Measurements from ENCODE around the gene AURKA. TPM values are rescaled to one million over a fixed set of nuclear protein-coding genes. Genes with fewer than 3 reads are reported as not detected.

AURKA gene
- polyA plus RNA-seq (10.9 to 36.1 TPM (median 31.4 TPM) in 3 replicates), polyA minus RNA-seq (5.3 to 23.4 TPM (median 10.5 TPM) in 3 replicates)
- 1.3 TPM for polyA plus RNA-seq (2011; ENCODE audit: low read depth)
- polyA plus RNA-seq (2011; cell fraction: cytosol; rRNA removed) = 11.1 and 17.5 TPM in 2 replicates
- polyA plus RNA-seq (2011; cell fraction: nucleus; rRNA removed) = 12.9 and 13.5 TPM in 2 replicates
- polyA plus RNA-seq (2012; ENCODE audit: low replicate concordance) = 1.1 and 22.6 TPM in 2 replicates
- polyA minus RNA-seq (2011; cell fraction: cytosol; rRNA and poly(A)+ RNA removed) = 9.0 TPM
- 5.2 and 6.9 TPM in 2 replicates for polyA minus RNA-seq (2011; cell fraction: nucleus; rRNA and poly(A)+ RNA removed)

- no peaks in the 10 kb centered on the region for H3K27me3 ChIP-seq (ENCODE audit: control insufficient read depth, extremely low read depth, insufficient read depth, low read length)
- DNase-seq (ENCODE audit: low read depth, low spot score) (peak; percentile 96), FAIRE-seq (peak; percentile 36)
- H3K4me3 ChIP-seq (ENCODE audit: control insufficient read depth in 2 of 3, extremely low read depth in 1 of 3, insufficient read depth in 2 of 3, low read depth in 1 of 3, low read length in 3 of 3) = peak within 1 kb of the TSS; percentile 70 to 92 (median 90)
- H2AFZ ChIP-seq (ENCODE audit: control insufficient read depth, low read length) = peak within 1 kb of the TSS; percentile 98
- no peaks in the 10 kb centered on the region for H4K20me1 ChIP-seq (ENCODE audit: control insufficient read depth, extremely low read depth, insufficient read depth, low read length)
- peaks cover 71% of the 10 kb centered on the region for H3K79me2 ChIP-seq (ENCODE audit: control insufficient read depth, insufficient read depth, low read length)
- peak within 1 kb of the TSS; percentile 95 for H3K4me2 ChIP-seq (ENCODE audit: control insufficient read depth, extremely low read depth, insufficient read depth, low read depth, low read length)
- H3K9me1 ChIP-seq (ENCODE audit: control insufficient read depth, extremely low read depth, insufficient read depth, low read length) = no peaks in the 10 kb centered on the region
- H3K27ac ChIP-seq (ENCODE audit: control insufficient read depth, insufficient read depth, low read length) = peak within 1 kb of the TSS; percentile 88
- H3K36me3 ChIP-seq (ENCODE audit: control insufficient read depth in 2 of 2, extremely low read depth in 1 of 2, insufficient read depth in 2 of 2, low read length in 2 of 2) = peaks cover 9 to 21% of the 10 kb centered on the region in 2 experiments
- H3K4me1 ChIP-seq (ENCODE audit: control insufficient read depth, extremely low read depth, insufficient read depth, low read length) = peaks cover 13% of the 10 kb centered on the region
- dilution Hi-C loops (cut with MboI; ENCODE audit: extremely low pct_ligation_motif_present, low sequenced_read_pairs) = no loop called here
- peak within 1 kb of the TSS; percentile 91 for H3K9ac ChIP-seq (ENCODE audit: control insufficient read depth, extremely low read depth, insufficient read depth, low read length)
- H3K9me3 ChIP-seq (ENCODE audit: control insufficient read depth, low read depth, low read length) = no peaks in the 10 kb centered on the region
- TF ChIP-seq EZH2 (IDR thresholded peaks at IDR 0.05; ENCODE audit: low read length) (no peak), CTCF (optimal IDR thresholded peaks at IDR 0.05 in 1 of 3, IDR thresholded peaks at IDR 0.05 in 1 of 3, conservative IDR thresholded peaks at IDR 0.05 in 1 of 3; ENCODE audit: extremely low read depth in 1 of 3, insufficient read depth in 2 of 3, low read length in 3 of 3) (no peak)
Measured at GRCh38 chr20:56392132-56392880, at the start of gene AURKA, which contains the start of gene CSTF1. AURKA (minus strand) TSS chr20:56392215; CDS start chr20:56388197, 4,018 bp downstream. CSTF1 (plus strand) TSS chr20:56392645; CDS start chr20:56395553, 2,908 bp downstream.

GRCh38 chr20:56440346-56441007 is 48.5 kb upstream of the AURKA start:
- Histone ChIP-seq H3K9me1 (ENCODE audit: control insufficient read depth, extremely low read depth, insufficient read depth, low read length) (no peaks in the 10 kb centered on the region), H3K36me3 (ENCODE audit: control insufficient read depth in 2 of 2, extremely low read depth in 1 of 2, insufficient read depth in 2 of 2, low read length in 2 of 2) (no peaks in the 10 kb centered on the region), H3K27me3 (ENCODE audit: control insufficient read depth, extremely low read depth, insufficient read depth, low read length) (no peaks in the 10 kb centered on the region), H2AFZ (ENCODE audit: control insufficient read depth, low read length) (no peak overlapping the region), H4K20me1 (ENCODE audit: control insufficient read depth, extremely low read depth, insufficient read depth, low read length) (no peaks in the 10 kb centered on the region), H3K4me3 (ENCODE audit: control insufficient read depth in 2 of 3, extremely low read depth in 1 of 3, insufficient read depth in 2 of 3, low read depth in 1 of 3, low read length in 3 of 3) (no peak overlapping the region), H3K79me2 (ENCODE audit: control insufficient read depth, insufficient read depth, low read length) (no peaks in the 10 kb centered on the region), H3K4me1 (ENCODE audit: control insufficient read depth, extremely low read depth, insufficient read depth, low read length) (peaks cover 5% of the 10 kb centered on the region), H3K4me2 (ENCODE audit: control insufficient read depth, extremely low read depth, insufficient read depth, low read depth, low read length) (no peak overlapping the region), H3K9ac (ENCODE audit: control insufficient read depth, extremely low read depth, insufficient read depth, low read length) (no peak overlapping the region), H3K27ac (ENCODE audit: control insufficient read depth, insufficient read depth, low read length) (no peak overlapping the region), H3K9me3 (ENCODE audit: control insufficient read depth, low read depth, low read length) (no peaks in the 10 kb centered on the region)
- FAIRE-seq (no peak), DNase-seq (ENCODE audit: low read depth, low spot score) (no peak)
- no peak for TF ChIP-seq EZH2 (IDR thresholded peaks at IDR 0.05; ENCODE audit: low read length)
- no peak for TF ChIP-seq CTCF (optimal IDR thresholded peaks at IDR 0.05 in 1 of 3, IDR thresholded peaks at IDR 0.05 in 1 of 3, conservative IDR thresholded peaks at IDR 0.05 in 1 of 3; ENCODE audit: extremely low read depth in 1 of 3, insufficient read depth in 2 of 3, low read length in 3 of 3)
- dilution Hi-C loops (cut with MboI; ENCODE audit: extremely low pct_ligation_motif_present, low sequenced_read_pairs) = no loop called here
